ENCODE measurements around the gene P2RY6.

DNA sequence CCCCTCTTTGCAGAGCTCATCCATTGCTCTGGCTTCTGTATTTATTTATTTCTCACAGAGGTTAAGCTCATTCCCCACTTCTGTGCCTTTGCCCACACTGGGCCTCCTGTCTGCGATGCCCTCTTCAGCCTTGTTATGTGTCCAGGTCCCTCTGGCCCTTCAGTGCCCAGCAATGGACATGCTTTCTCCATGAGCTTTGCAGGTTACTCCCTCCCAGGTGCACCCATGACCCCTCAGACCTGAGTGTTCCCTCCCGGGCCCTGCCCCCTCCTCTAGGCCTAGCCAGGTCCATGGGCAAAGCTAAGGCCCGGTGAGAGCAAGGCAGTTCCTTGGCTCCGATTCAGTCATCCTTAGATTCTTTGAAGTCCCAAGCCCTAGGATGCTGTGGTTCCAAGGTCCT lies 18.4 kb downstream of the P2RY6 start:
- TF ChIP-seq CTCF (IDR thresholded peaks at IDR 0.05), result no peak
- TF ChIP-seq POLR2A (IDR thresholded peaks at IDR 0.05), result no peak
